Bronchial epithelial cell (primary cell): Measurements from ENCODE around the gene CSTB. TPM values are rescaled to one million over a fixed set of nuclear protein-coding genes. Genes with fewer than 3 reads are reported as not detected.

ENCODE experiments used
- DNase-seq: peaks from one replicate; pipeline ENCODE4 v3.0.0-alpha.2; 2010; ENCODE audit warnings: low read depth
- FAIRE-seq: peaks from 2 replicates; lab custom pipeline; 2011; peaks lifted over from hg19 to GRCh38; lab: Jason Lieb, UNC
- H3K27me3 ChIP-seq: 2 replicates; pipeline ENCODE4 v1.5.1; 2011; ENCODE audit warnings: low read length; ENCODE audit not compliant: control insufficient read depth, insufficient read depth
- H3K36me3 ChIP-seq: 2 replicates; pipeline ENCODE4 v1.5.1; 2011; ENCODE audit warnings: low read length; ENCODE audit not compliant: control insufficient read depth, insufficient read depth
- H3K4me3 ChIP-seq: 2 replicates; pipeline ENCODE4 v1.5.1; 2011; ENCODE audit warnings: mild to moderate bottlenecking, low read depth, low read length, control low read depth
- CTCF ChIP-seq: IDR thresholded peaks from 2 replicates; pipeline ENCODE4 v1.5.1; 2011; ENCODE audit warnings: mild to moderate bottlenecking, moderate library complexity, low read length, control low read depth, inconsistent platforms; ENCODE audit not compliant: insufficient read depth, severe bottlenecking
- total RNA-seq: library from RNA; depleted of rRNA; stranded (reverse); fragments of >200 nt; gene quantifications from 2 replicates; pipeline ENCODE4 v1.2.1, GENCODE V29; 2014

The CSTB gene
- total RNA-seq, 1 donor from 2014 or later: 31.3 TPM

- DNase-seq: no peak
- no peak for FAIRE-seq
- TF ChIP-seq CTCF: no peak
- H3K36me3 ChIP-seq: peaks cover 52% of the 10 kb centered on the region
- no peaks in the 10 kb centered on the region for H3K27me3 ChIP-seq
- H3K4me3 ChIP-seq: no peak overlapping the region
These were observed 26.4 kb downstream of the CSTB start for GRCh38 chr21:43749651-43750262.

GRCh38 chr21:43748622-43749021 lies 27.5 kb downstream of the CSTB start:
- no peak for TF ChIP-seq CTCF
- FAIRE-seq: no peak

GRCh38 chr21:43745772-43746517 lies 30.2 kb downstream of the CSTB start:
- Histone ChIP-seq H3K36me3 (peaks cover 40% of the 10 kb centered on the region), H3K27me3 (no peaks in the 10 kb centered on the region), H3K4me3 (no peak overlapping the region)
- DNase-seq: no peak
- TF ChIP-seq CTCF: no peak
- FAIRE-seq: no peak

More at GRCh38 chr21:43748622-43749021, 27.5 kb downstream of the CSTB start:
- Histone ChIP-seq H3K4me3 (no peak overlapping the region), H3K27me3 (no peaks in the 10 kb centered on the region), H3K36me3 (peaks cover 51% of the 10 kb centered on the region)
- no peak for DNase-seq

GRCh38 chr21:43744725-43745124 lies 31.4 kb downstream of the CSTB start:
- no peaks in the 10 kb centered on the region for H3K27me3 ChIP-seq
- TF ChIP-seq CTCF: no peak
- peaks cover 36% of the 10 kb centered on the region for H3K36me3 ChIP-seq
- DNase-seq (no peak), FAIRE-seq (no peak)
- H3K4me3 ChIP-seq: no peak overlapping the region

GRCh38 chr21:43743947-43744346 lies 32.2 kb downstream of the CSTB start:
- no peak overlapping the region for H3K4me3 ChIP-seq
- peaks cover 36% of the 10 kb centered on the region for H3K36me3 ChIP-seq
- no peaks in the 10 kb centered on the region for H3K27me3 ChIP-seq
- FAIRE-seq (no peak), DNase-seq (no peak)
- no peak for TF ChIP-seq CTCF
